SK-N-DZ (cell line): Measurements from ENCODE around the gene FSTL1.

Experiments used
- DNase-seq: peaks from one replicate; pipeline ENCODE4 v3.0.0-alpha.2; 2015; ENCODE audit warnings: low spot score

The FSTL1 gene

DNA sequence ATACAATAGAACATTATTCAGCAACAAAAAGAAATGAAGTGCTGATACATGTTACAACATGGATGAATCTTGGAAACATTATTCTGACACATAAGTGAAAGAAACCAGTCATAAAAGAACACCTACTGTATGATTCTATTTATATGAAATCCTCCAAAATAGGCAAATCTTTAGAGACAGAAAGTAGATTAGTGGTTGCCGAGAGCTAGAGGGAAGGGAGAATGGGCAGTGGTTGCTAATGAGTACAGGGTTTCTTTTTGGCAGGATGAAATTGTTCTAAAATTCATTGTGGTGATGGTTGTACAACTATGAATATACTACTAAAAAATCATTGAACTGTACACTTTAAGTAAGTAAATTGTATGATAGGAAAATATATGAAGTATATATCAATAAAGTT is 95.3 kb downstream of the FSTL1 start:
- no peak for DNase-seq

GRCh38 chr3:120353463-120353862 is 97.3 kb downstream of the FSTL1 start:
- no peak for DNase-seq

DNA sequence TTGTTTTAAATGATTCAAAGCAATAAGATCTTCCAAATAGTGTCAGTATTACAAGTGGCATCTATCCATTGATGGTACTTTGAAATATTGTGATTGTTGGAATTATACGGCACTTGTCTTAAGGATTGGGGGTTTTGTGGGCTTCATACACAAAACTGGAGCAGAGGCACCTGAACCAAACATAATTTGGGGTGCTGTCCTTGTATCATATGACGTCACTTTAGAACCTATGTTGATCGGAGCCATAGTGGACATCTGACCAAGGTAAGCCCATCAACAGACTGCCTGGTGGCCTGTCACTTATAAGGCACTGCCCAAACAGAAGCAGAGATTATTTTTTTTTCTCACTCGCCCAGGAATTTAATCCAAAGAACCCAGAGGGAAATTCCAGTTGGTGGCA is 98.8 kb downstream of the FSTL1 start:
- DNase-seq, result no peak

- no peak for DNase-seq
Observed at GRCh38 chr3:120350401-120350941, 100.3 kb downstream of the FSTL1 start.

DNA sequence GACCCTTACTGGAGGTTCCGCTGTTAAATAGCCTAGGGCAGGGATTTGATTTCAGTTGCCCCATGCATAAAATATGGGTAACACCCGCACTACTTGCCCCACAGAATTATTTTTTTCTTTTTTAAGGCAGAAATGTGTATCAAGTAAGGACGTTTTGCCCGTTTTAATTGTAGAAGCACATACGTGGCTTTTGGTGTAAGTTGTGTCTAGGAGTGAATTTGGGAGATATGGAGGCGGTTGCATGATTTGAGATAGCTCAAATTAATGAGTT is 101.0 kb downstream of the FSTL1 start:
- no peak for DNase-seq

DNA sequence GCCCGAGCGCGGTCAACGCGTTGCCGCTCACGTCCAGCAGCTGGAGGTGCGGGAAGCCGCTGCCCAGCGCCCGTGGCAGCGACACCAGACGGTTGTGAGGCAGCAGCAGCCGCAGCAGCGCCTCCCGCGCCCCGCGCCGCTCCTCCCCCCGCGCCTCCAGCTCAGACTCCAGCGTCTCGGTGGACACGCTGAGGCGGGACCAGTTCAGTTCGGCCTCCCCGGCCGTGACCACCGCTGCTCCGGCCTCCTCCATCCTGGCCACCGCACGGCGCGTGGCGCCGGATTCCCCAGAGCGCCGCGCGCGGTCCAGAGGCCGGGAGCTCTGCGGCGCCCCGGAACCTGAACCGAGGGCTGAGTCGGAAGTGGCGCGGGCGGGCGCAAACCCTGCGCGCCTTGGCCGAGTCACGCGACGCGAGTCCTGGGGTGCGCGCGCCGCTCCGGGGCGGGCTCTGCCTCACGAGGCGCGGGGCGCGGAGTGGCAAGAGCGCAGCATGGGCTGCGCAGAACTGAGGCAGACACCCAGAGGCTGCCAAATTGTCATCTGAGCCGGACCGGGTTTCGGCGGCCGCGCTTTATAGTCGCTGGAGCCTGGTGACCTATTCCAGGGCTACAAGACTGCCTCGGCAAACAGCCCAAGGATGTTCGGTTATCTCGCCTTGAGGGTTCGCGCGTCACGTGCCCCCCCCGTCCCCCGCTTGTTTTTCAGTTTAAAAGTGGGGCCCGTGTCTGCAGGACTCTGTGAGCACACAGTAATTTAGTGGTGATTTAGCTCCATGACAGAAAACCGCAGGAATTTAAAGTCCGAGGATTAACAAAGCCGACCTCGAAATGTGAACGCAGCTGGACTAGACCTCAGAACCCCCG is 101.6 kb downstream of the FSTL1 start, which contains the start of gene LRRC58:
LRRC58 (minus strand) TSS at position 364 of the 864 bp plus-strand sequence; CDS start at position 253, 111 bp downstream.
- DNase-seq, result peak; percentile 93

GRCh38 chr3:120348065-120348990 is 102.5 kb downstream of the FSTL1 start:
- DNase-seq, result peak; percentile 22

- DNase-seq, result no peak
Observed at GRCh38 chr3:120344349-120344748, 106.4 kb downstream of the FSTL1 start.
